C4-2B (cell line): ENCODE data around the gene OTUD6A.

ENCODE experiments used
- CTCF ChIP-seq: fragments of 450-650 bp; conservative IDR thresholded peaks from 2 replicates; pipeline ENCODE4 v1.5.1; 2017; ENCODE audit warnings: mild to moderate bottlenecking
- ZFX ChIP-seq: fragments of 450-650 bp; IDR thresholded peaks from 2 replicates; pipeline ENCODE4 v1.6.1; 2017

GRCh38 chrX:70016513-70016912 is 45.7 kb upstream of the OTUD6A start:
- TF ChIP-seq CTCF = no peak
- no peak for TF ChIP-seq ZFX
